Fibroblast of lung (primary cell): ENCODE results near the gene SRSF9.

Experiments
- EZH2 ChIP-seq: IDR thresholded peaks from 2 replicates; pipeline ENCODE4 v1.5.1; 2012; ENCODE audit warnings: low read length, control low read depth, mild to moderate bottlenecking; ENCODE audit errors: missing control alignments
- TF ChIP-seq, protein P1 (sequence below), 2 donors: IDR thresholded peaks in 1 of 2; conservative IDR thresholded peaks in 1 of 2; 1 replicate in 1 of 2; 2 replicates in 1 of 2; pipeline ENCODE4 v1.5.1; 2011 to 2012; ENCODE audit warnings: low read length in 2 of 2, control low read depth in 1 of 2, inconsistent platforms in 1 of 2, low read depth in 1 of 2, mild to moderate bottlenecking in 1 of 2

DNA sequence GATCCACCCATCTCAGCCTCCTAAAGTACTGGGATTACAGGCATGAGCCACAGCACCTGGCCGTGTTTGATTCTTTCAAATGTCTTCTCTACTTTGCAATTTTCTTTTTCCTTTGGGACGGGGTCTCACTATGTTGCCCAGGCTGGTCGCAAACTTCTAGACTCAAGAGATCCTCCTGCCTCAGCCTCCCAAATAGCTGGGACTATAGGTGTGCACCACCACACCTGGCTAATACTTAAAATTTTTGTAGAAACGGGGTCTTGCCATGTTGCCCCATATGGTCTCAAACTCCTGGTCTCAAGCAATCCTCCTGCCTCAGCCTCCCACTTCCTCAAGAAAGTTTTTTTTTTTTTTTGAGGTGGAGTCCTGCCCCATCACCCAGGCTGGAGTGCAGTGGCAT, 21.6 kb downstream of the SRSF9 start:
- TF ChIP-seq EZH2: no peak
- TF ChIP-seq, protein P1, sequence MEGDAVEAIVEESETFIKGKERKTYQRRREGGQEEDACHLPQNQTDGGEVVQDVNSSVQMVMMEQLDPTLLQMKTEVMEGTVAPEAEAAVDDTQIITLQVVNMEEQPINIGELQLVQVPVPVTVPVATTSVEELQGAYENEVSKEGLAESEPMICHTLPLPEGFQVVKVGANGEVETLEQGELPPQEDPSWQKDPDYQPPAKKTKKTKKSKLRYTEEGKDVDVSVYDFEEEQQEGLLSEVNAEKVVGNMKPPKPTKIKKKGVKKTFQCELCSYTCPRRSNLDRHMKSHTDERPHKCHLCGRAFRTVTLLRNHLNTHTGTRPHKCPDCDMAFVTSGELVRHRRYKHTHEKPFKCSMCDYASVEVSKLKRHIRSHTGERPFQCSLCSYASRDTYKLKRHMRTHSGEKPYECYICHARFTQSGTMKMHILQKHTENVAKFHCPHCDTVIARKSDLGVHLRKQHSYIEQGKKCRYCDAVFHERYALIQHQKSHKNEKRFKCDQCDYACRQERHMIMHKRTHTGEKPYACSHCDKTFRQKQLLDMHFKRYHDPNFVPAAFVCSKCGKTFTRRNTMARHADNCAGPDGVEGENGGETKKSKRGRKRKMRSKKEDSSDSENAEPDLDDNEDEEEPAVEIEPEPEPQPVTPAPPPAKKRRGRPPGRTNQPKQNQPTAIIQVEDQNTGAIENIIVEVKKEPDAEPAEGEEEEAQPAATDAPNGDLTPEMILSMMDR (conservative IDR thresholded peaks at IDR 0.05 in 1 of 2, IDR thresholded peaks at IDR 0.05 in 1 of 2; ENCODE audit: low read depth in 1 of 2, low read length in 2 of 2): no peak
